ENCODE results near the gene C10orf90.

DNA sequence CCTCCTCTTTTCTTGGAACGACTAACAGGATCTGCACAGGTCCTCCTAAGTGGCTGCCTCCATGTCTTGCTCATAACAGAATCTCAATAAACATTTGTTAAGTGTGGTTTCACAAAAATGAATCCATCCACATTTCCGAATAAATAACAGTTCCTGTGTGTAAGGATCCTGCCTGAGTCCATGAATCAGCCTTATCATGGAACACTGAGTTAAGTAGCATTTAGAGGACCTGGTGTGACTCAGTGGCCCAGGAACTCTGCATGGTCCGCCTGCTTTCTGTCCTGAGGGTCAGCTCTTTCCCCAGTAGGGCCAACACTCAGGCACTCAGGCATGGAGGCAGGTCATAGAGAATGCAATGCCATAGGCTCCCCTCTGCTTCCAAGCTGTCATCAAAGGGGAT, 15.8 kb upstream of the C10orf90 start:
- TF ChIP-seq, protein P1, sequence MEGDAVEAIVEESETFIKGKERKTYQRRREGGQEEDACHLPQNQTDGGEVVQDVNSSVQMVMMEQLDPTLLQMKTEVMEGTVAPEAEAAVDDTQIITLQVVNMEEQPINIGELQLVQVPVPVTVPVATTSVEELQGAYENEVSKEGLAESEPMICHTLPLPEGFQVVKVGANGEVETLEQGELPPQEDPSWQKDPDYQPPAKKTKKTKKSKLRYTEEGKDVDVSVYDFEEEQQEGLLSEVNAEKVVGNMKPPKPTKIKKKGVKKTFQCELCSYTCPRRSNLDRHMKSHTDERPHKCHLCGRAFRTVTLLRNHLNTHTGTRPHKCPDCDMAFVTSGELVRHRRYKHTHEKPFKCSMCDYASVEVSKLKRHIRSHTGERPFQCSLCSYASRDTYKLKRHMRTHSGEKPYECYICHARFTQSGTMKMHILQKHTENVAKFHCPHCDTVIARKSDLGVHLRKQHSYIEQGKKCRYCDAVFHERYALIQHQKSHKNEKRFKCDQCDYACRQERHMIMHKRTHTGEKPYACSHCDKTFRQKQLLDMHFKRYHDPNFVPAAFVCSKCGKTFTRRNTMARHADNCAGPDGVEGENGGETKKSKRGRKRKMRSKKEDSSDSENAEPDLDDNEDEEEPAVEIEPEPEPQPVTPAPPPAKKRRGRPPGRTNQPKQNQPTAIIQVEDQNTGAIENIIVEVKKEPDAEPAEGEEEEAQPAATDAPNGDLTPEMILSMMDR (IDR thresholded peaks at IDR 0.05) = no peak
- TF ChIP-seq EP300 (IDR thresholded peaks at IDR 0.05) = no peak
- no peak for TF ChIP-seq POLR2A (IDR thresholded peaks at IDR 0.05)
- TF ChIP-seq POLR2AphosphoS5 (IDR thresholded peaks at IDR 0.05) = no peak
